Epidermal melanocyte (primary cell): Measurements from ENCODE around the gene FBXO31.
A peak's percentile ranks its signal among the peaks of the same experiment; 100 is the strongest.

ENCODE experiments used
- DNase-seq: peaks from one replicate; pipeline ENCODE4 v3.0.0; 2011; ENCODE audit warnings: low spot score; ENCODE audit not compliant: insufficient read length

The FBXO31 gene

DNA sequence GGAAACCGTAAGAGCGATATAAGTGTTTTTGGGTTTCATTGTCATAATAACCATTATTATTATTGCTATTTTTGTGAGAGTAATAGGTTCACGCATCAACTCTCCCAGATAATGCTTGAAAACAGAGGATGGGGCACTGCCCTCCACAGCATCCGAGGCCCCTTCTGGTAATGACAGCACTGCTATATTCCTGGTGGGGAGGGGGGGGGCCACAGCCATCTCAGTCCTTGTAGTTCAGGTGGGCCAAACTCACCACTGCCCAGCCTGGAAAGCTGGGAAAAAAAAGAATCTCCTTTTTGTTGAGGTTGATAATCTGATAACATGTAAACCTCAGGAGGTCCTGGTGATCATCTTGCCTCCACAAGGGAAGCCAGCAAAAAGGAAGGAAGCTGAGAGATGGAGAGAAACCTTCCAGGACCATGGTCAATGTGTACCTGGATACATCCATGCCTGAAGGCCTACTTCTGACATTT lies 67.1 kb downstream of the FBXO31 start:
- no peak for DNase-seq

DNA sequence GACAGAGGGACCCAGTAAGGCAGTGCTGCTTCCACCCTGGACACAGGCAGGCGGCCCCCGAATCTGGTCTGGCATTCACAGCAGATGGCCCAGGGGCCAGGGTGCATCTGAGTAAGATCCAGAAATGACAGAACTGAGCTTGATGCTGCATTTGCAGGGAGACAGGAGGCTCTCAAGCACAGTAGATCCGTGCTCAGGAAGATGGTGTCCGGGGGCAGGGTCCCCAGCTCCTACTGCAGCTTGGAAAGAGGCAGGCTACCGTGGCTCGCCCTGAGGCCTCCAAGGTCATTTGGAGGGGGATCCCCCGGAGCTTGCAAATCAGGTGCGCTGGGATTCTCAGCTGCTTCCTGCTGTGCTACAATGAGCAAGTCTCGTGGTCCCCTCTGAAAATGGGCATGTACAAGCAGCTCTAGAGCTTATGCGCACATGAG lies 68.6 kb downstream of the FBXO31 start:
- DNase-seq: no peak

DNA sequence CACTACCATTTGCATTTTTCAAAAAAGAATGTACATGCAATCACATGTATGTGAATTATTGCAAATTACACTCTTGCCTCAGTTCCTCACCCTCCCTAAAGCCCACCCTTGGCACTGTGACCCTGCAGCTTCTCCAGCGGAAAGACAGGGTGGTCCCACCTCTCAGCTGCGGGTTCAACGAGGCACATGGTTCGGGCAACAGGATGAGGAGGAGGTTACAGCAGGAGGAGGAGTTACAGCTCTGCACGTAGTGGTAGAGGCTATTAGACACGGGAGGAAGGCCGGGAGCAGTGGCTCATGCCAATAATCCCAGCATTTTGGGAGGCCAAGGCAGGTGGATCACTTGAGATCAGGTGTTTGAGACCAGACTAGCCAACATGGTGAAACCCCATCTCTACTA lies 71.6 kb downstream of the FBXO31 start:
- DNase-seq: no peak

DNA sequence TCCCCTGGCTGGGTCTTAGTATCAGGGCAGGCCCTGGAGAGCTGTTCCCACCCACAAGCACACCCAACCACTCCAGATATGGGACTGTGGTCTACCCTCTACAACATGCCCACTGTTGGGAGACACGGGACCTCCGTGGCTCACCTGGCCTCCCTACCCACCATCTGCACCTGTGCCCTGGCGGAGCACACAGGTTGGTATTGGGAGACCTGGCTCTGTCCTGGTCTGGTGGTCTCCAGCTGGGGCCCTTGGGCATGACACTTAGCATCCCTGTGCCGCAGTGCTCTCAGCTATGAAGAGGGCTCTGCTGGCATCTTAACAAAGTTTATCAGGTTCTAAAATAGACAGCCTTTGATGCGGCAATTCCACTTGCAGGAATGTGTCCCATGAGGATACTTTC lies 72.2 kb downstream of the FBXO31 start:
- DNase-seq: no peak

DNA sequence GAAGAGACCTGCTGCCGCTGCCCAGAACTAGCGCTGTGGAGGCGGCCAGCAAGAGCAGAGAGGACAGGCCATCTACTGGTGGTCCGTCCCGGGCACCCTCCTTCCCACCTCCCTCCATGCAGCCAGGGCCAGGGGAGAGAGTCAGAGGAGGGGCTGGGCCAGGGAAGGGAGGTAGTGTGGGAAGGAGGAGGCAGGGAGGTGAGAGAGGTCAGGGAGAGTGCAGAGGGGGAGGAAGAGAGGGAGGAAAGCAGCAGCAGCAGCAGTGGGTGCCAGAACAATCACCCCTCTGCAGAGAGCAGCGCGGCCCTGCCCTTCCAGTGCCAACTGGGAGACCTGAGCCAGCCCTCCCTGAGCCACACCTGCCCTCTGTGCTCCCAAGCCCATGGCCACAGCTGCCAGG lies 73.0 kb downstream of the FBXO31 start:
- DNase-seq: no peak

DNA sequence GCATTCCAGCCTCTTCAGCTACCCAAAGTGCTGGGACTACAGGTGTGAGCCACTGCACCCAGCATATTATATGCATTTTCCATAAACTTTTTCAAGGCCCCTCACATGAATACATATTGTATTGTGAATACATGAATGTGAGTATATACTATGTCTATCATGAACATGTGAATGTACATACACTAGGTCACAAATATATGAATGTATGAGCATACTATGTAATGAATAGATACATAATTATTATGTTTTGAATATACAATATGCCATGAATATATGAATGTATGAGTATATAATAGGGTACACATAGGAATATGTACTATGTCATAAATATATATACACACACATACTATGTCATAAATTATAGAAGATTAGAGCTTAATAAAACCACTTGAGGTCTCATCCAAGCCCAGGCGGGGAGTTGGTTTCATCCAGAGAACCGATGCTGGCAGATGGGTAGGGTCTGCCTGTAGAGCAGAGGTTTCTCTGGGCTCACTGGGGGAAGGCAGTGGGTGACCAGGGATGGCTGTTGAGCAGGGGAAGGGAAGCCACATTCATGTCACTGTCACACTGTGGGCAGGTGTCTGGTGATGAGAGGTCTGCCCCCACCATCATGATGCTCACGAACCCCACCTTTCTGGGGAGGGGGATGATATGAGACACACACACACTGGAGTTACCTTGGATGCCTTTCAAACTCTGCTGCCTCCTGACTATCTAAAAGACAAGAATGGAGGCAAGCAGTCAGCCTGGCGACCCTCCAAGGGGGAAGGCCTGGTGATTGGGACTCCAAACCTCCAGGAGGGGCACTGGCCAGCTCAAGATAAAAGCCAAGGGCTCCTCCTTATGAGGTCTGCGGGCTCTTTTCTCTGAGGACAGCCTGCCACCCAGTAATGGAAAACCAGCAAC lies 73.7 kb downstream of the FBXO31 start:
- no peak for DNase-seq

DNA sequence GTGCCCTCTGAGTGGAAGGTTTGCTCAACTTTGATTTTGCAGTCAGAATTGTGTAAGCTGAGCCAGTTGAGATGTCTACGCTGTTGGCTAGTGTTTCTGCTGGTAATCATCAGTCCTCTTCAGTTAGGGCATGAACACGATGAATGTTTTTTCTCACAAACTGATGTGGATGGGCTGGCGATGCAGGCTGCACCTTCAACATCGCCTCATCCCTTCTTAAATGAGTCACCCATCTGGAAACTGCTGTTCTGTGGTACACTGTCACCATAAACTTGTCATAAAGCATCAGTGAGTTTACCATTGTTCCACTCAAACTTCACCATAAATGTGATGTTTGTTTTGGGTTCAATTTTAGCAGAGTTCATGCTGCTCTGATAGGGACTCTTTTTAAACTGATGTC lies 74.8 kb downstream of the FBXO31 start:
- no peak for DNase-seq

DNA sequence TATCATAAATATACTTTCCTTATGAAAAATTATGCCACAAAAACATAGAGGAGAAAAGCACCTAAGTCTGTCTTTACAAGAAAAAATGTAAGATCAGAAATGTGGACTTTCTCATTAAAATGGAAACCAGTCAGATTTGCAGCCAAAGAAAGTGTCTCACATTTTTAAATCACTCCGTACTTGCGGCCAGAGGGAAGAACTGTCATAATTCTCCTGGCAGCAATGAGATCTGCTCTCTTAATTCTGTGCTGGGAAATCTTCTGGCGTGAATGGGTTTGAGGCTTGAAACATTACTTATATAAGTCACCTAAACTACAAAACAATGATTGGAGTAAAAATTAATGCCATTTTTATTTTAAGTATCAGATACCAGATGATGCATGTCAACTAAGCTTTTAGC lies 77.1 kb downstream of the FBXO31 start:
- DNase-seq: no peak

DNA sequence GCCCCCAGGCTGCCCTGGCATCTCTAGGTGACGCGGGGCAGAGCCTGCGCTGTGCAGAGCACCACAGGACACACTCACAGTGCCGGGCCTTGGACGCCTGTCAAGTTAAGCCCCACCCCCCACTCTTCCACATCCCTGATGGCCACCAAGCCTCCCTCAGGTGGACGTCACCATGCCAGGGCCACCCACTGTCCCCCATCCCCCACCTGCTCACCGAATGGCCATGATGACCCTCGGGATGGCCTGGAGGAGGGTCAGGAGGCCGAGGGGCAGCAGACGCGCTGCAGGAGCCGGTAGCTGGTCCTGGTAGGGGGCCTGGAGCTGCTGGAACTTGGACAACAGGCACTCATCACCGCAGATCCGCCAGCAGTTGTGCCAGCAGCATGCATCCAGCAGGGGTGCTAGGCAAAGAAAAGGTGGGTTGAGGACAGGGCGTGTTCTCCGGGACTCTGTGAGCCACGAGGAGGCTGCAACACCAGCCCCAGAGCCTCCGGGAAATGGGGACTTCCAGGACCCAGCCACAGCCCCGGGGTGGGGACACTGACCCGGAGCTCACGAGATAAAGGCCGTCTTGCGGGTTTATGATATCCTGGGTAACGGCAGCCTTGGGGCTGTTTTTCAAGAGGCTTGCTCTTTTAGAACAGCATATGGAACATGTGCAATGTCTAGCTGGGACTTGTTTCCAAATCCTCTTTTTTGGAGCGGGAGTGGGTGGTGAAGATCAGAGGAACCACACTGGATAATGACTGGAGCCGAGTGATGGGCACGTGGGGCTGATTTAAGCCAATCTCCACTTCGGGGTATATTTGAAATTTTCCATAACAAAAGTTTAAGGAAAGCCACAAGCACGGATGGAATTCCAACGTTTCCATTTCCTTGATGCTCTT lies 77.8 kb downstream of the FBXO31 start:
- peak; percentile 40 for DNase-seq

DNA sequence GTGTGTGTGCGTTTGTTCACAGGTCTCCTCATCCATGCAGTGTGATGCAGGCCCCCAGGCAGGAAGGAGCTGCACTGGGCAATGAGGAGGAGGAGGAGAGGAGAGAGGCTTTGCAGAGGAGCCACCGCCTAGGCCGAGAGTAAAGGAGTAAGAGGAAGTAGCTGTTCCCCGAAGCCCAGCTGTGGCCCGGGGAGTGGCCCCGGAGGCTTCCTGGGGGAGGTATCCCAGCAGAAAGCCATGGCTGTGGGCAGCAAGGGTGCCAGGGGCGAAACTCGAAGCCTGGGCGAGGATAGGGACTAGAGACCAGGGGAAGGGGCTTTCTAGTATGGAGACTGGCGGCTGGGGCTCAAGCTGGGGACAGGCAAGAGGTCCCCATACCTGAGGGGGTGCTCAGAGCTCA lies 78.6 kb downstream of the FBXO31 start:
- DNase-seq: no peak

DNA sequence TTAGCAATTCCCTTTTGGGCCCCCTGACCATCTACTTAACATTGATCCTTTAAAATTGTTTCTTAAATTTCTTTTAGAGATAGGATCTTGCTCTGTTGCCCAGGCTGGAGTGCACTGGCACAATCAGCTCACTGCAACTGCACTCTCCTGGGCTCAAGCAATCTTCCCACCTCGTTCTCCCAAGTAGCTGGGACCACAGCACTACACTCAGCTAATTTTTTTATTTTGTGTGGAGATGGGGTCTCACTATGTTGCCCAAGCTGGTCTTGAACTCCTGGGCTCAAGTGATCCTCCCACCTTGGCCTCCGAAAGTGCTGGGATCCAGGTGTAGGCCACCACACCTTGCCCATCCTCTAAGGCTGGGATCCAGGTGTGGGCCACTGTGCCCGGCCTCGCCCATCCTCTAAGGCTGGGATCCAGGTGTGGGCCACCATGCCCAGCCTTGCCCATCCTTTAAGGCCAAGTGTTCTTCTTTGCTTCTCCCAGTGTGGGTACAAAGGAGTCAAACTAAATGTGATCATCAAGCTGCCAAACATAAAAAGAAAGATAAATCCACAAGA lies 79.5 kb downstream of the FBXO31 start:
- no peak for DNase-seq

DNA sequence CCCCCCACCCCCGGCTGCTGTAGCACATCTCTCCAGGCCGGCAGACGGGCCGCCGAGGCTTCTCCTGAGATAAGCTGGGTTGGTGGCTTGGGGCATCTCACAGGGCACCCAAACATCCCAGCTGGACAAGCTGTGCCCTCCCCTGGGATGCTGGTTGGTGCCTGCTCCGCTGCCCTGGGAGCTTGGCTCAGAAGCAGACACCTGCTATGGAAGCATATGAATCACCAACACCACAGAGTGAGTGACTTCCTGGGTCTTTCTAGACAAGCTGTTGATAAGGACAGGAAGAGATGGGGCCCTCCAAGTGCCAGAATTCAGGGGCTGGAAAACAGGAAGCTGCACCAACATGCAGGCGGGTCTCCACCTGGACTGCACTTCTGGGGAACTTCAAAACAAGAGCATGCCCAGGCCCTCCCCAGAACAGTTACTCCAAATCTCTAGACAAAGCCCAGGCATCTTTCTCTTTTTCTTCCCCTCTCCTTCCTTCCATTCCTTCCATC lies 80.1 kb downstream of the FBXO31 start:
- DNase-seq: no peak

DNA sequence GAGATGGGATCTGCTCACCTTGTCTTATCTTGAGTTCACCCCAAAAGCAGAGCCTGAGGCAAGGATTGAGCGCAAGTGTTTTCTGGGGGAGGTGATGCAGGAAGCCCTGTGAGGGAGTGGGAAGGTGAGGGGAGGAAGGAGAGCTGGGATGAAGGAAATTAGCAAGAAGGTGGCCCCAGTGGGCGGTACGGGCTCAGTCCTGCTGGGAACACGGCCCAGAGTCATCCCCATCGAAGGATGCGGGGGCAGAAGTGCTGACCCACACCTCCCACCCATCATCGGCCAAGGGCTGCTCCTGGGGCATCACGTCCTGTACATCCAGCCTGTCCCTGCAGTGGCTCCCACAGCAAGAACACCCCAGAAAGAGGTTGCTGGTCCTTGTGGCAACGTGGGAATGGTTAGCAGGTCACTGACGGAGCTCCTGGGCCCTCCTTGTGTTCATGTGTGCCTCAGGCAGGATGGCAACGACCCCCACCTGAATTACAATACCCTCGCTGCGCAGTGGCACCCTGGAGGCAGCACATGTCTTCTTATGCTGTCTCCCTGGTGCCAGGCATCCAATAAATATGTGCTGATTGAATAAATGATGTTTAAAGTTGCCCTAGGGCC lies 84.6 kb downstream of the FBXO31 start:
- no peak for DNase-seq

DNA sequence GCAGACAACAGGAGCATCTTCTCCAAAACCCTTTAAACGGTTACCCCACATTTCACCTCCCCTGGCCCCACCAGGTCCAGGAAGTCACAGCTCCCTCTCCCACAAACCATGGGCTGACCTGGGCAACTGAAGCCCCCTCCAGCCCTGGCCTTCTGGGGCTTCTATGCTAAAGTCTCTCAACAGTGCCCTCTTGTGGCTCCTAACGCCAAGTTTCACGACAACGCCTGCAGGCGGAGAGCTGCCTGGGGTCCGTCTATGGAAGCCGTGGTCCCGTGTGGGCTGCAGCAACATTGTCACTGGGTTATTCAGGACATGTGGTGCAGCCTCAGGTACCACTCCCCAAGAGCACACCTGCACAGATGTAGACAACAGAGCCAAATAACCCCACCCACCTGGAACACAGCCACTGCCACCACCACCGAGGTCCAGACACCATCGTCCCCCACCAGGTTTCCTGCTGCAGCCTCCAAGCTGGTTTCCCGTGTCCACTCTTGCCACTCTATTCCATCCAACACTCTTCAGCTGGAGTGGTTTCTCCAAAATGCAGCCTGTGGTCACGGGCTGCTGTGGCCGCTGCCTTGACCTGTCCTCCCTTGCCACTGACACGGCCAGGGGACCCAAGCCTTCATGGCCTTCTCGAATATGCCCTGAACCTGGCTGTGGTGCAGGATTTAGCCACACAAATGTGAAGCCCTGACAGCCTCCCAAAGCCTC lies 85.5 kb downstream of the FBXO31 start:
- DNase-seq: no peak

DNA sequence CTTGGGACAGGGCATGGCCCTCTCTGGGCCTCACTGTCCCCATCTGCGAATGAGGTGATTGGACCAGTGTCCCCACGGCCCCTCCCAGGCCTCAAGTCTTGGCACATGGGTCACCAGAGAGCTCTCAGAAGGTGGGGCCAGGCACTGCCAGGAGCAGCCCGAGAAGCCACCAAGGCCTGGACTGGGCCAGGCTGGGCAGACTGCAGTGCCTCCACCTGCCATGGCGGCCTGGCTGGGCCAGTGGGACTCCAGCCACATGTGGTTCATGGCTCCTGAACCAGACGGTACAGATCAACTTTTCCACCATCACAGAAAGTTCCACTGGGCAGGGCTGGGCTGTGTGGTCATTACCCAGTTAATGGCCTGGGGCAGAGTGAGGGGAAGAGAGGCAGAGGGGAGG lies 86.2 kb downstream of the FBXO31 start:
- no peak for DNase-seq

DNA sequence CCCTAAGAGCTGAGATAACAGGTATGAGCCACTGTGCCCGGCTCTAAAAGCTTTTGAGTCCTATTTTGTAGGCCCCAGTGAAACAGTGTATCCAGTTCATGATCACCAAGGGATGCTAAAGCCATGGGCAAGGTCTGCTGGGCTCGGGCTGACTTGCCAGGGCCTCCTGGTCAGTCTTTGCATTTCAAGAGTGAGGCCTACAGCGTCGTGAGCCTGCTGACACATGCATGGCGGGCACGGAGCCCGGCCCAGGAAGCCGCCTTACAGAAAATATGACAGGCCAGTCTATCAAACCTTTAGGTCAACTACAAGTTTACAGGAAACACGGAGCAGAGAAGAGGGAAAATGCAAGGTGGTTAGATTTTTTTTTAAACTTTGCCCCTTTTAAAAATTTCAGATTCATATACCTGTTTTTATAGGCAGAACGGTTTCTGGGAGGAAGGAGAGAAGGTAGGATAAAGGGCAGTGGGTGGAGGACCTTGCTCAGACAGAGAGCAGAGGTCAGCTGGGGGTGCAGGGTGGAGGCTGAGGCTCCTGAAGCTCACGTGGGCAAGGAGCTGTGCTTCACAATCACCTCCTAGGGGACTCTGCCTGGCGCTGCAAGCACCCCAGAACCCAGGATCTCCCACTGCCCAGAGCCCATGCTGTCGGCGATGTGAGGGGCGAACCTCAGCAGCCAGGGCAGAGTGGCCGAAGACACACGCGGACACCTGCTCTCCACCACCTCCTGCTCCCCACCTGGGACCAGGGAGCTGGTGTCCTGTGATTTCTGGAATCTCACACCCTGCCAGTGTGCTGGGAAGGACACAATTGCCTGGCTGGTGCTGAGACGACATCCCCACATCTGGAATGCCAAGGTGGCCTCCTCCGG lies 87.7 kb downstream of the FBXO31 start:
- DNase-seq: no peak

DNA sequence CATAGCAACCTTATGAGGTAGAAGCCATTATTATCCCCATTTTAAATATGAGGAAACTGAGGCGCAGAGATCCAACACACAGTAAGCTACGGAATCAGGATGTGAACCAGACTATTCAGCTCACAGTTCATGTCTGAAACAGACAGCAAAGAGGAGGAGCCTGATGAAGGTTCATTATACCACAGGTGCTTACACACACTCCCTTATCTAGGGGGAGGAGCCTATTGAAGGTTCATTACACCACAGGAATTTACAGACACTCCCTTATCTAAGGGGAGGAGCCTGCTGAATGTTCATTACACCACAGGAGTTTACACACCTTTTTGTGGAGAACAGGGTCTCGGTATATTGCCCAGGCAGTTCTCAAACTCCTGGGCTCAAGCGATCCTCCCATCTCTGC lies 88.3 kb downstream of the FBXO31 start:
- no peak for DNase-seq

DNA sequence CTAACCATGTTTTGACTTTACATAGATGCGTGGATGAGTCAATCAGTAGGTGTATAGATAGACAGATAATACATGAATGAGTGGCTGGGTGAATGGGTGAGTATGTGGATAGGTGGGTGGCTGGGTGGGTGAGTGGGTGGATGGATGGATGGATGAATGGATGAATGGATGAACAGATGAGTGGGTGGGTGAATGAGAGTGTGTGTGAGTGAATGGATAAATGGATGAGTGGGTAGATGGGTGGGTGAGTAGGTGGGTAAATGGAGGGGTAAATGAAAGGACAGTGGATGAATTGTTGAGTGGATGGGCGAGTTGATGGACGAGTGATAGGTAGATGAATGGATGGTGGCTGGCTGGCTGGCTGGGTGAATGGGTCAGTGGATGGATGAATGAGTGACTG lies 89.6 kb downstream of the FBXO31 start:
- no peak for DNase-seq

DNA sequence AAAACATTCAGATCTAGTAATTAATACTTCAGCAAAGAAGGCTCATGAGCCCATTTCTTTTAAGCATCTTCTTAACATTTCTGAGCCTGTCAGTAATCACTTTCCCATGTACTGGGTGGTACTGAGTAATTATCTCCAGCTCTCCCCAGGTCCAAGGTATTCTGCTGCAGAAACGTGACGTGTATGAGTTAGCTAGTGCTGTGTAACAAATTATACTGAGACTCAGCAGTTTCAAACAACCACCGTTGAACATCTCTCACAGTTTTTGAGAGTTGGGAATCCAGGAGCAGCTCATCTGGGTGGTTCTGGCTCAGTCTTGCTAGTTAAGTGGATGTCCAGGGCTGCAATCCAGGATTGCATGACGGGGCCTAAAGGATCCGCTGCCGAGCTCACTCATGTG lies 91.6 kb downstream of the FBXO31 start:
- DNase-seq: no peak
